SKM-1 treated with dmso at 0.1 percent for 144 hours (cell line): ENCODE measurements around the gene FGFBP1.

Source experiments
- DNase-seq: peaks from one replicate; lab custom pipeline; 2025; ENCODE audit not compliant: unreplicated experiment; lab: John Stamatoyannopoulos, UW

The FGFBP1 gene

DNA sequence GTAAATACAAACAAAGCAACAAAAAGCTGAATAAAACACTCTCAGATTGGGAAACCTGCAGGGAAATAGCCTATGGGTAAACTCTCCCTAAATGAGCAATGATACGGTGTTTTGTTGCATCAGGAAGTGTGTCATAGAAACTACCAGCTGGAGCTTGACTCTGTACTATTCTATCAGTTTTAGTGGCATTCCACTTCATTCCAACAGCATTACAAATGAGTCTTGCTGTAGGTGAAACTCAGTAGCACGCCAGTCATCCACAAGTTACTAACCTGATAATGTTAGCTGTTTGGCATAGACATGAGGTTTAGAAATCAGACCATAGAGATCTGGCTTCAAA, 24.9 kb downstream of the FGFBP1 start:
- DNase-seq: no peak

GRCh38 chr4:15912961-15913630, 25.4 kb downstream of the FGFBP1 start:
- DNase-seq: no peak

- DNase-seq: no peak
These were observed 26.3 kb downstream of the FGFBP1 start for GRCh38 chr4:15912236-15912635.

GRCh38 chr4:15910155-15910940, 28.2 kb downstream of the FGFBP1 start:
- DNase-seq: no peak

DNA sequence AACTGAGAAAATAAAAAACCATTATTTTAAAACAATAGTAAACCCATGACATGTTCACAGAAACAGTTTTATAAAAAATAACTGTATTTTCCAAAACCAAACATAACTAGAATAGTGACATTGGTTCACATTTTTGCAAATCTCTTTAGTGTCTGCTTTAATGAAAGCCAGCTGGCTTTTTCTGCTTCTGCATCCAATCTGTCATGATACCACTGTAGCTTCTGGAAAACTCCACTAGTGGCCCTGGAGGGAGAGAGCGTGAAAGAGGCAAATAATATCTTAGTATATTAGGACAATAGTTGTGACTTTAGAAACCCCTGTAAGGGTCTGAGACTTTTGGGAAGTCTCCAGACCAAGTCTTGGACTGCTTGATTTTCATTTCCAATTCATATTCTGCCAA, 31.1 kb downstream of the FGFBP1 start:
- no peak for DNase-seq

DNA sequence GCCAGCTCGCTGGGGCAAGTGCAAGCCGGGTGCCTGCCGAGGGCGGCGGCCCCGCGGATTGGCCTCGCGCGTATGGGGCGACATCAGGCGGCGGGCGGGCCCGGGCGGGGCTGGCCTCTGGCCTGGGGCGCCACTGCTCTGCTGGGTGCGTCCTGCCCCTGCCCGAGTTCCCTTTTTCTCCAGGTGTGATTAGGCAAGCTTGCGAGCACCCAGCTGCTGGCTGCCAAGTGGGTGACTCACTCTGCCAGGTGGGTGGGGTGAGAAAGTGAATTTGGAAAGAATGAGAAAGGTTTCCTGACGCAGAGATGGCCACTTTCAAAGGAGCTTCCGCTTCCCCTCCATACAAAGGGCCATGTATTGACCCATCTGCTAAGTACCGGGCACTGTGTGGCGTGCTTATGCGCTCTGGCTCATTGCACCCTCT, 32.5 kb downstream of the FGFBP1 start:
- no peak for DNase-seq

- DNase-seq: peak; percentile 91
These were observed 35.8 kb downstream of the FGFBP1 start for GRCh38 chr4:15902746-15903145.

GRCh38 chr4:15901998-15902397, 36.5 kb downstream of the FGFBP1 start:
- DNase-seq: peak; percentile 20

DNA sequence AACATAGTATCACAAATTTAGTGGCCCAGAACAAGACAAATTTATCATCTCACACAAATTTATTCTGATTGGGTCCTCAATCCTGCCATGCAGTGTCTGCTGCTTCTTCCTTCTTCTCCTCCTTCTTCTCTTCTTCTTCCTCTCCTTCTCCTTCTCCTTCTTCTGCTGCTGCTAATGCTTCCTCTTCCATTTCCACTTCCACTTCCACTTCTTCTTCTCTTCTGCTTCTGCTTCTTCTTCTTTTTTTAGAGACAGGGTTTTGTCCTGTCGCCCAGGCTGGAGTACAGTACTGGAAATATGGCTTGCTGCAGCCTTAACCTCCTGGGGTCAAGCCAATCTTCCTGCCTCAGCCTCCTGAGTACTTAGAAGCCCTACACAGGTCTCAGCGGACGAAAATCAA, 37.5 kb downstream of the FGFBP1 start:
- peak; percentile 19 for DNase-seq

DNA sequence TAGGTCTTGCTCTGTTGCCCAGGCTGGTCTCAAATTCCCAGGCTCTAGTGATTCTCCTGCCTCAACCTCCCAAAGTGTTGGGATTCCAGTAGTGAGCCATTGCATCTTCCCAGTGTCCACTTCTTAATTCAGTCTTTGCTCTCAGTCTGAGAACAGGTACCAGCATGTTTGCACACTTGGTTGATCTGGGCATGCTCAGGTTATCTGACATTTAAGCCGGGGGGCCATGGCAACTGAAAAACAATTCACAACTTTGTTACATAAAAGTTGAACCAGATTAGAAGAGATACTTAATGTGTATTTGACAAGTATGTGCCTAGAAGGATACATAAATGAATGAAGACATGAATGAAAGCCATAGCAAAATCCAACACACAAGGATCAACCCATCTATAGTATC, 39.0 kb downstream of the FGFBP1 start:
- no peak for DNase-seq

DNA sequence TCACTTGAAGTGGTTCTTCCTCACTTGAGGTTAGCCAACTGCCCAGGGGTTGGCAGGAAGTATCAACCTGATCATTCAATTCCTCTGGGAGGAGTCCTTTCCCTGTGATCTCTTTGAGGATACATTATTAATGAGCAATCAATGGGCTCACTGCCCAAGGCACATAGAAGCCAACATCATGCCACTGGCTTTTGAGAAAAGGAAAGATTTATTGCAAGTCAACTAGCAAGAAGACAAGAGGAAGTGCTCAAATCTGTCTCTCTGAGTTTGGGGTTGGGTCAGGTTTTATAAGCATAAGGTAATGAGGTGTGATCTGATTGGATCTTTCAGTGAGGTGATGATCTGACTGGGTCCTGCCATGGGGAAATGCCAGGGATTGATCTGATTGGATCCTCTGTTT, 39.6 kb downstream of the FGFBP1 start:
- DNase-seq: no peak

DNA sequence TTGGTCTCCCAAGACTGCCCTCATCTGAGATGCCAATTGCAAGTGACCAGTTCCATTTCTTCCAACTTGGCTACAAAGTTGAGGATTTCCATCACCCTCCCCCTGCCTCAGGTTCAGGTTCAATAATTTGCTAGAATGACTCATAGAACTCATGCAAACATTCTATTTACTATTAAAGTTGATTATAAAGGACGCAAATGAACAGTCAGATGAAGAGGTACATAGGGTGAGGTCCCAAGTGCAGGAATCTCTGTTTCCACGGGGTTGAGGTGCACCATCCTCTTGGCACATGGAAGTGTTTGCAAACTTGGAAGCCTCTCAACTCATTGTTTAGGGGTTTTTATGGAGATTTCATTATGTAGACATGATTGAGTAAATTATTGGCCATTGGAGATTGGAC, 41.0 kb downstream of the FGFBP1 start:
- no peak for DNase-seq

DNA sequence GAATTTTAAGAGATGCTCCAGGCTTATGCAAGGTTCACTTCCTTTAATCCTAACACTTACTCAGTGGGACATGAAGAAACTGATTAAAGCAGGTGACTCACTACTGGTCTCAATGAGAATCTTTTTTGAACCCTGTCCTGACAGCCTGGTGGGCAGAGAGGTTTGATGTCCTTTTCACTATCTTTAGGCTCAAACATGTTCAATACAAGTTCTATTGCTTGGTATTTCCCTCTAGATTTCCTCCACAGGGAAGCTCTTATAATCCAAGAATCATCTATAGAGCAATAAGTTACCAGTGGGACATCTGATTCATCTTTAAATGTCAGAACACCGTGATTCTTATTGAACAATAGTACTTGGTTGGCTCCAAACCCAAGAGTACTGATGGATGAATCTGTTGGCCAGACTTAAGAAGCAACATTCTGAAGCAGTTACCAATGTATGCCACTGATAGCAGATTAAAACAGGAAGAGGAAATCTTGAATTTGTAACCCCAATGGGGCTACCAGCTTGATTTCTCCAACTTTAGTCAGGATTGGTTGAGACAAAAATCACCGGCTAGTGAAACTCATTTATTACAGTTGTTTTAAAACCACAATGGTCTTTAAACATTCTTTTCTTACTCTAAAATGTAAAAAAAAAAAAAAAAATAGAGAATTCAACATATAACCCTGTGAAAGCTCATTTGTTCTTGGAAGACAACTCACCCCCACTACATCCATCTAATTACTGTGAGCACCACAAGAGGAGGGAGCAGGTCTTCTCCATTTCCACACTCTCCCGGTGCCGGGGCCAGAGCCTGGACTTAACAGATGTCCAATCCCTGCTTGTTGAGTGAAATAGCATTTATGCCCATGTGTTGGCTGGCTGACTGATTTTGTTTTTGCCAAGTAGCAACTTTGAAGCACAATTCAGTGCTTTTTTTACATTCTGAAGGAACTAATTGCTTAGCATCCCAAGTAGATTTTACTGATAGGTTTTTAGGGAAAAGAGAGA, 43.3 kb downstream of the FGFBP1 start:
- no peak for DNase-seq

- no peak for DNase-seq
These were observed 44.1 kb downstream of the FGFBP1 start for GRCh38 chr4:15894393-15894792.

- DNase-seq: no peak
These were observed 44.6 kb downstream of the FGFBP1 start for GRCh38 chr4:15893962-15894361.

DNA sequence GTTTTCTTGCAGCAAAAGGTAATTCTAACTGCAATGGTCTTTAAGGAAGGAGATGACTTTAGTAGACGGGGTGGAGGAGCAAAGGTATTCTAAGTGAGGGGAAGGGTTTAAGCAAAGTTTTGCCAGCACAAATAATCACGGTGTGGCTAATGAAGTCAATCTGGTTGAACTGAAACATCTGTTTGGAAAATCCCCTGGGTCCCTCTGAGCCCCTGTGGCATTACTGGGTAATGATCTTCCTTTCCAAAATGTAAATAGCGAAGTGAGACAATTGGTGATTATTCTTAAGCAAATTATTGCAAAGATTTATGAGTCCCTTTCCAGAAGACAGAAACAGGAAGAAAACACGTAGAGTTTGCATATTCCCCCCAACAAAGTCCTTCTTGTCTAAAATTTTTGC, 47.2 kb downstream of the FGFBP1 start:
- no peak for DNase-seq

DNA sequence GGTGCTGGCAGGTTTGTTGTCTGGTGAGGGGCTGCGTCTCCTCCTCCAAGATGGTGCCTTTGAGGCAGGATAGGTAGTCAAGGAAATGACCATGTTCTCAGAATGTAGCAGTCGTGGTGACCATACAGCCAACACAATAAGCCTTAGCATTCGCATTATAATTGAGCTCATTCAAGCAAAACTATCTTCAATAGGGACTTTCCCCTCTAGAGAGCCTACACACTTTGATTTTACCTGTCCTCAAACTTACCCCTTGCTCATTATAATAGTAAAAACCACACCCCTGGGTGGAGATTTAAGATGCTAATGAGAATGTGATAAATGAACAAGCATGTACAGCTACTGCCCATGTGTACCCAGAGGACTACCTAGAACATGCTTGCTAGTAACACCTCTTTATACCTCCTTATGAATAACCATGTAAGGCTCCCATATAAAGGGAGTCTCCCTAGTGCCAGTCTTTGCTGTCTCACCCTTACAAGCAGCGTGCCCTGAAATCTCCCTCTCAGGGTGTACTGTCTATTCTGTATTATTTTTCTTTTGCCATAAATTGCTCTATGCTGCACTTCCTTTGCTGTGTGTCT, 48.2 kb downstream of the FGFBP1 start:
- DNase-seq: no peak

DNA sequence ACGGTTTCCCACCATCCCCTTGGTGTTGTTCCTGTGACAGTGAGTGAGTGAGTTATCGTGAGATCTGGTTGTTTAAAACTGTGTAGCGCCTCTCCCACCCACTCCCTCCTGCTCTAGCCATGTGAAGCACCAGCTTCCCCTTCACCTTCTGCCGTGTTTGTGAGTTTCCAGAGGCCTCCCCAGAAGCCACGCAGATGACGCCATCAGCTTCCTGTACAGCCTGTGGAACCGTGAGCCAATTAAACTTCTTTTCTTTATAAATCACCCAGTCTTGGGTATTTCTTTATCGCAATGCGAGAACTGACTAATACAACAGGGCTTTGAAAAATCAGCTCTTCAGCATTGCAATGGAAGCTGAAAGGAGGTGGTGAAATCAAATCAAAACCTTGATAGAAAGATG, 50.0 kb downstream of the FGFBP1 start:
- DNase-seq: no peak
